Aorta (tissue), 5 donors: ENCODE measurements around the gene IL1RAPL1. TPM values are rescaled to one million over a fixed set of nuclear protein-coding genes. Genes with fewer than 3 reads are reported as not detected.

Source experiments
- ATAC-seq: fragments of 200-7000 bp; cut with Tn5 transposase; one replicate; pipeline ENCODE4 v1.9.1; 2022; ENCODE audit warnings: moderate library complexity; ENCODE audit not compliant: low FRiP score
- DNase-seq, 2 donors: peaks; one replicate each; pipeline ENCODE4 v3.0.0-alpha.2; 2020
- H3K27ac ChIP-seq, 2 donors: one replicate each; pipeline ENCODE4 v1.5.1; 2013; ENCODE audit warnings: low read length in 2 of 2, mild to moderate bottlenecking in 2 of 2, moderate library complexity in 2 of 2, control low read depth in 1 of 2, inconsistent platforms in 1 of 2, low read depth in 1 of 2
- H3K27me3 ChIP-seq, 2 donors: one replicate each; pipeline ENCODE4 v1.6.1; 2013; ENCODE audit warnings: control low read depth in 1 of 2, low read length in 1 of 2, mild to moderate bottlenecking in 1 of 2, moderate library complexity in 1 of 2; ENCODE audit not compliant: insufficient read depth in 2 of 2, control insufficient read depth in 1 of 2
- H3K36me3 ChIP-seq, 2 donors: one replicate each; pipeline ENCODE4 v1.6.1; 2013; ENCODE audit warnings: control low read depth in 1 of 2, low read length in 1 of 2, mild to moderate bottlenecking in 1 of 2; ENCODE audit not compliant: insufficient read depth in 2 of 2, control insufficient read depth in 1 of 2
- H3K4me1 ChIP-seq, 2 donors: one replicate each; pipeline ENCODE4 v1.6.1; 2013; ENCODE audit warnings: low read length in 2 of 2, control low read depth in 1 of 2, mild to moderate bottlenecking in 1 of 2, moderate library complexity in 1 of 2; ENCODE audit not compliant: insufficient read depth in 2 of 2, control insufficient read depth in 1 of 2
- H3K4me3 ChIP-seq, 2 donors: one replicate each; pipeline ENCODE4 v1.5.1; 2013; ENCODE audit warnings: low read length in 2 of 2, control low read depth in 1 of 2, mild to moderate bottlenecking in 1 of 2
- H3K9me3 ChIP-seq: one replicate; pipeline ENCODE4 v1.6.1; 2013; ENCODE audit warnings: mild to moderate bottlenecking, low read length; ENCODE audit not compliant: control insufficient read depth
- WGBS, 2 donors: extraction: QIAGEN DNeasy Blood & Tissue Kit; methylation state at CpG; one replicate each; pipeline ENCODE4 v1.1.7; 2013; 5-methylcytosine and 5-hydroxymethylcytosine counted together
- intact Hi-C, 2 donors: fragments of 100-400 bp; cut with DNase I; formaldehyde crosslinking; loops; one replicate each; pipeline versions ENCODE4 v1.14.2 to v1.15.0; 2022
- polyA plus RNA-seq, 2 donors: library from polyadenylated mRNA; stranded (reverse); fragments of 200-250 nt; gene quantifications; one replicate each; pipeline ENCODE4 v1.2.3, GENCODE V29; 2013
- total RNA-seq, 2 donors: library from RNA; stranded (reverse); fragmentation: NEBNext Ultra II Directional; extraction: Animal tissue kit (Norgen Biotek cat#: 25700); gene quantifications; one replicate each; pipeline ENCODE4 v1.2.1, GENCODE V29; 2021
- donor health status: healthy with polysubstance abuse.
- donor health status: Bipolar disorder and iron deficiency.
- donor health status: DM: no; HTN: no; CAD: no.
- donor health status: DM: no; HTN: no; CAD: no.
- donor health status: DM: yes; HTN: yes; CAD: no.

Gene IL1RAPL1
- total and polyA plus RNA-seq, 4 donors, result 0.24 to 0.26 TPM; not detected in 2

GRCh38 chrX:29040160-29040559 is 452.9 kb downstream of the IL1RAPL1 start:
- intact Hi-C loops, result no loop called here
- no peaks in the 10 kb centered on the region for H3K36me3 ChIP-seq
- H3K9me3 ChIP-seq, result no peaks in the 10 kb centered on the region
- no peak for ATAC-seq
- no peaks in the 10 kb centered on the region for H3K4me1 ChIP-seq
- H3K4me3 ChIP-seq, result no peak overlapping the region
- DNase-seq, result no peak
- no peak overlapping the region for H3K27ac ChIP-seq
- 24 to 35% methylated on average over 1 of the region's 1 CpG for WGBS, 2 donors
- H3K27me3 ChIP-seq, result no peaks in the 10 kb centered on the region

GRCh38 chrX:29042341-29042740 is 455.1 kb downstream of the IL1RAPL1 start:
- Histone ChIP-seq H3K9me3 (no peaks in the 10 kb centered on the region), H3K27ac (no peak overlapping the region), H3K36me3 (no peaks in the 10 kb centered on the region), H3K4me1 (no peaks in the 10 kb centered on the region), H3K4me3 (no peak overlapping the region), H3K27me3 (no peaks in the 10 kb centered on the region)
- ATAC-seq, result no peak
- DNase-seq, result no peak
- intact Hi-C loops, result no loop called here
- WGBS, 2 donors, result 59 to 98% methylated on average over 2 of the region's 2 CpGs

GRCh38 chrX:29043746-29044145 is 456.5 kb downstream of the IL1RAPL1 start:
- no peak for DNase-seq
- ATAC-seq, result no peak
- no peaks in the 10 kb centered on the region for H3K27me3 ChIP-seq
- H3K4me1 ChIP-seq, result no peaks in the 10 kb centered on the region
- intact Hi-C loops, result no loop called here
- H3K36me3 ChIP-seq, result no peaks in the 10 kb centered on the region
- no peak overlapping the region for H3K27ac ChIP-seq
- no peak overlapping the region for H3K4me3 ChIP-seq
- no peaks in the 10 kb centered on the region for H3K9me3 ChIP-seq
- WGBS, 2 donors, result 62 to 79% methylated on average over 3 of the region's 3 CpGs

- H3K9me3 ChIP-seq, result no peaks in the 10 kb centered on the region
- H3K36me3 ChIP-seq, result no peaks in the 10 kb centered on the region
- H3K4me1 ChIP-seq, result no peaks in the 10 kb centered on the region
- ATAC-seq (no peak), DNase-seq (no peak)
- no peak overlapping the region for H3K4me3 ChIP-seq
- H3K27me3 ChIP-seq, result no peaks in the 10 kb centered on the region
- no peak overlapping the region for H3K27ac ChIP-seq
- 67 to 81% methylated on average over 7 of the region's 7 CpGs for WGBS, 2 donors
- intact Hi-C loops, result no loop called here
These were observed 457.4 kb downstream of the IL1RAPL1 start for GRCh38 chrX:29044423-29045184.

GRCh38 chrX:29065477-29065876 is 478.2 kb downstream of the IL1RAPL1 start:
- H3K27ac ChIP-seq, result no peak overlapping the region
- H3K27me3 ChIP-seq, result no peaks in the 10 kb centered on the region
- 82 to 90% methylated on average over 2 of the region's 2 CpGs for WGBS, 2 donors
- no peak overlapping the region for H3K4me3 ChIP-seq
- intact Hi-C loops, result no loop called here
- no peaks in the 10 kb centered on the region for H3K9me3 ChIP-seq
- H3K36me3 ChIP-seq, result no peaks in the 10 kb centered on the region
- no peaks in the 10 kb centered on the region for H3K4me1 ChIP-seq
- no peak for ATAC-seq
- DNase-seq, result no peak

GRCh38 chrX:29066516-29066915 is 479.3 kb downstream of the IL1RAPL1 start:
- Histone ChIP-seq H3K27ac (no peak overlapping the region), H3K36me3 (no peaks in the 10 kb centered on the region), H3K4me1 (no peaks in the 10 kb centered on the region), H3K4me3 (no peak overlapping the region), H3K27me3 (no peaks in the 10 kb centered on the region), H3K9me3 (no peaks in the 10 kb centered on the region)
- DNase-seq, result no peak
- intact Hi-C loops, result no loop called here
- ATAC-seq, result no peak
- WGBS, 2 donors, result 43 to 65% methylated on average over 1 of the region's 1 CpG

- DNase-seq, result no peak
These were observed 480.1 kb downstream of the IL1RAPL1 start for GRCh38 chrX:29067351-29067750.

GRCh38 chrX:29071525-29072320 is 484.5 kb downstream of the IL1RAPL1 start:
- no peak for DNase-seq
- no peaks in the 10 kb centered on the region for H3K4me1 ChIP-seq
- 54 to 75% methylated on average over 5 of the region's 5 CpGs for whole genome bisulfite sequencing, 2 donors
- no peak overlapping the region for H3K27ac ChIP-seq
- H3K9me3 ChIP-seq, result no peaks in the 10 kb centered on the region
- no peaks in the 10 kb centered on the region for H3K36me3 ChIP-seq
- H3K27me3 ChIP-seq, result no peaks in the 10 kb centered on the region
- intact Hi-C loops, result no loop called here
- no peak overlapping the region for H3K4me3 ChIP-seq
- ATAC-seq, result no peak

More at GRCh38 chrX:29067351-29067750, 480.1 kb downstream of the IL1RAPL1 start:
- H3K27me3 ChIP-seq, result no peaks in the 10 kb centered on the region
- intact Hi-C loops, result no loop called here
- no peak overlapping the region for H3K27ac ChIP-seq
- no peak overlapping the region for H3K4me3 ChIP-seq
- ATAC-seq, result no peak
- no peaks in the 10 kb centered on the region for H3K4me1 ChIP-seq
- H3K9me3 ChIP-seq, result no peaks in the 10 kb centered on the region
- 59 to 80% methylated on average over 4 of the region's 4 CpGs for WGBS, 2 donors
- H3K36me3 ChIP-seq, result no peaks in the 10 kb centered on the region

GRCh38 chrX:29082558-29082957 is 495.3 kb downstream of the IL1RAPL1 start:
- WGBS, 2 donors, result 77 to 97% methylated on average over 3 of the region's 3 CpGs

More at GRCh38 chrX:29082558-29082957, 495.3 kb downstream of the IL1RAPL1 start:
- H3K9me3 ChIP-seq, result no peaks in the 10 kb centered on the region
- no peak overlapping the region for H3K27ac ChIP-seq
- no peak for ATAC-seq
- intact Hi-C loops, result no loop called here
- no peaks in the 10 kb centered on the region for H3K4me1 ChIP-seq
- no peaks in the 10 kb centered on the region for H3K27me3 ChIP-seq
- H3K4me3 ChIP-seq, result no peak overlapping the region
- no peak for DNase-seq
- H3K36me3 ChIP-seq, result no peaks in the 10 kb centered on the region
